SJCRH30 (cell line): ENCODE results near the gene HDAC2. TPM values are rescaled to one million over a fixed set of nuclear protein-coding genes. Genes with fewer than 3 reads are reported as not detected.

Source experiments
- DNase-seq, 2 experiments: peaks; one replicate each; pipeline ENCODE4 v3.0.0-alpha.2; 2015 to 2020
- H3K27ac ChIP-seq: fragments of 250-450 bp; sonication (Bioruptor Pico); 2 replicates; pipeline ENCODE4 v1.5.1; 2020; ENCODE audit warnings: mild to moderate bottlenecking, moderate library complexity
- H3K27me3 ChIP-seq: fragments of 250-450 bp; sonication (Bioruptor Pico); 2 replicates; pipeline ENCODE4 v1.5.1; 2020; ENCODE audit warnings: mild to moderate bottlenecking, moderate library complexity
- H3K36me3 ChIP-seq: fragments of 250-450 bp; sonication (Bioruptor Pico); 2 replicates; pipeline ENCODE4 v1.5.1; 2020; ENCODE audit warnings: mild to moderate bottlenecking, moderate library complexity
- H3K4me1 ChIP-seq: fragments of 250-450 bp; sonication (Bioruptor Pico); 2 replicates; pipeline ENCODE4 v1.5.1; 2020; ENCODE audit warnings: mild to moderate bottlenecking, moderate library complexity
- H3K4me3 ChIP-seq: fragments of 250-450 bp; sonication (Bioruptor Pico); 2 replicates; pipeline ENCODE4 v1.5.1; 2020; ENCODE audit warnings: mild to moderate bottlenecking, moderate library complexity
- H3K9me3 ChIP-seq: fragments of 250-450 bp; sonication (Bioruptor Pico); replicated peaks from 2 replicates; pipeline ENCODE4 v1.5.1; 2020; ENCODE audit warnings: mild to moderate bottlenecking, moderate library complexity
- total RNA-seq: library from RNA; depleted of rRNA; stranded (reverse); fragments of >200 nt; shearing (Covaris generic); gene quantifications from 2 replicates; pipeline ENCODE4 v1.2.3, GENCODE V29; 2014

HDAC2 gene
- total RNA-seq, 1 experiment from 2014 or later = 358 TPM

GRCh38 chr6:113909224-113909856 lies 61.6 kb downstream of the HDAC2 start:
- Histone ChIP-seq H3K4me3 (no peak overlapping the region), H3K36me3 (no peaks in the 10 kb centered on the region), H3K4me1 (0 out of 2 replicates have a peak, but pooled peaks cover 4% of the 10 kb centered on the region), H3K27me3 (no peaks in the 10 kb centered on the region), H3K27ac (no peak overlapping the region), H3K9me3 (no peaks in the 10 kb centered on the region)
- DNase-seq = peak; percentile 37 to 88

- no peak overlapping the region for H3K4me3 ChIP-seq
- H3K27ac ChIP-seq = no peak overlapping the region
- no peaks in the 10 kb centered on the region for H3K9me3 ChIP-seq
- DNase-seq = peak in 1 of 2 experiments; percentile 23
- H3K4me1 ChIP-seq = 0 out of 2 replicates have a peak, but pooled peaks cover 4% of the 10 kb centered on the region
- no peaks in the 10 kb centered on the region for H3K36me3 ChIP-seq
- no peaks in the 10 kb centered on the region for H3K27me3 ChIP-seq
Measured at GRCh38 chr6:113908801-113909200, 62.1 kb downstream of the HDAC2 start.

- H3K4me1 ChIP-seq = 0 out of 2 replicates have a peak, but pooled peaks cover 4% of the 10 kb centered on the region
- DNase-seq = no peak
- H3K27ac ChIP-seq = no peak overlapping the region
- no peaks in the 10 kb centered on the region for H3K9me3 ChIP-seq
- no peaks in the 10 kb centered on the region for H3K27me3 ChIP-seq
- no peaks in the 10 kb centered on the region for H3K36me3 ChIP-seq
- no peak overlapping the region for H3K4me3 ChIP-seq
Measured at GRCh38 chr6:113907102-113907815, 63.7 kb downstream of the HDAC2 start.

- H3K4me1 ChIP-seq = 0 out of 2 replicates have a peak, but pooled peaks cover 1% of the 10 kb centered on the region
- no peaks in the 10 kb centered on the region for H3K9me3 ChIP-seq
- DNase-seq = peak; percentile 26 to 52
- no peak overlapping the region for H3K27ac ChIP-seq
- no peaks in the 10 kb centered on the region for H3K36me3 ChIP-seq
- no peak overlapping the region for H3K4me3 ChIP-seq
- H3K27me3 ChIP-seq = no peaks in the 10 kb centered on the region
Measured at GRCh38 chr6:113903666-113904330, 67.2 kb downstream of the HDAC2 start.

- Histone ChIP-seq H3K4me1 (no peaks in the 10 kb centered on the region), H3K27ac (no peak overlapping the region), H3K27me3 (no peaks in the 10 kb centered on the region), H3K4me3 (no peak overlapping the region), H3K9me3 (no peaks in the 10 kb centered on the region), H3K36me3 (no peaks in the 10 kb centered on the region)
- no peak for DNase-seq
Measured at GRCh38 chr6:113901482-113901881, 69.5 kb downstream of the HDAC2 start.

GRCh38 chr6:113894712-113895674 lies 76.0 kb downstream of the HDAC2 start:
- no peak for DNase-seq
- no peaks in the 10 kb centered on the region for H3K9me3 ChIP-seq
- no peaks in the 10 kb centered on the region for H3K4me1 ChIP-seq
- H3K27me3 ChIP-seq = no peaks in the 10 kb centered on the region
- H3K4me3 ChIP-seq = no peak overlapping the region
- no peak overlapping the region for H3K27ac ChIP-seq
- no peaks in the 10 kb centered on the region for H3K36me3 ChIP-seq

- H3K9me3 ChIP-seq = no peaks in the 10 kb centered on the region
- no peaks in the 10 kb centered on the region for H3K36me3 ChIP-seq
- H3K27ac ChIP-seq = no peak overlapping the region
- no peak for DNase-seq
- no peak overlapping the region for H3K4me3 ChIP-seq
- H3K27me3 ChIP-seq = no peaks in the 10 kb centered on the region
- H3K4me1 ChIP-seq = no peaks in the 10 kb centered on the region
Measured at GRCh38 chr6:113893866-113894265, 77.1 kb downstream of the HDAC2 start.

- Histone ChIP-seq H3K4me1 (no peaks in the 10 kb centered on the region), H3K9me3 (no peaks in the 10 kb centered on the region), H3K27ac (no peak overlapping the region), H3K36me3 (no peaks in the 10 kb centered on the region), H3K27me3 (no peaks in the 10 kb centered on the region), H3K4me3 (no peak overlapping the region)
- DNase-seq = no peak
Measured at GRCh38 chr6:113893451-113893850, 77.5 kb downstream of the HDAC2 start.

- Histone ChIP-seq H3K9me3 (no peaks in the 10 kb centered on the region), H3K27me3 (no peaks in the 10 kb centered on the region), H3K4me3 (no peak overlapping the region), H3K27ac (no peak overlapping the region), H3K4me1 (no peaks in the 10 kb centered on the region), H3K36me3 (no peaks in the 10 kb centered on the region)
- DNase-seq = no peak
Measured at GRCh38 chr6:113888956-113889630, 81.9 kb downstream of the HDAC2 start.

GRCh38 chr6:113888493-113888892 lies 82.5 kb downstream of the HDAC2 start:
- no peaks in the 10 kb centered on the region for H3K4me1 ChIP-seq
- H3K9me3 ChIP-seq = no peaks in the 10 kb centered on the region
- DNase-seq = no peak
- no peaks in the 10 kb centered on the region for H3K36me3 ChIP-seq
- no peaks in the 10 kb centered on the region for H3K27me3 ChIP-seq
- H3K27ac ChIP-seq = no peak overlapping the region
- no peak overlapping the region for H3K4me3 ChIP-seq

- H3K9me3 ChIP-seq = no peaks in the 10 kb centered on the region
- no peaks in the 10 kb centered on the region for H3K27me3 ChIP-seq
- H3K36me3 ChIP-seq = no peaks in the 10 kb centered on the region
- H3K4me1 ChIP-seq = no peaks in the 10 kb centered on the region
- H3K27ac ChIP-seq = no peak overlapping the region
- DNase-seq = no peak
- no peak overlapping the region for H3K4me3 ChIP-seq
Measured at GRCh38 chr6:113886512-113886911, 84.4 kb downstream of the HDAC2 start.

GRCh38 chr6:113884011-113884410 lies 86.9 kb downstream of the HDAC2 start:
- Histone ChIP-seq H3K27me3 (no peaks in the 10 kb centered on the region), H3K4me1 (peaks cover 7% of the 10 kb centered on the region; the same call in 1 of the 2 replicates), H3K4me3 (no peak overlapping the region), H3K36me3 (no peaks in the 10 kb centered on the region), H3K9me3 (no peaks in the 10 kb centered on the region), H3K27ac (no peak overlapping the region)
- no peak for DNase-seq
